Cardiac fibroblast (primary cell): ENCODE data around the gene ATP8A1.

Experiments used
- DNase-seq, 2 donors: peaks; one replicate each; pipeline versions ENCODE4 v3.0.0 to v3.0.0-alpha.2; 2010; ENCODE audit warnings: low read depth in 2 of 2
- H3K4me3 ChIP-seq, 2 donors: replicated peaks in 1 of 2; 1 replicate in 1 of 2; 2 replicates in 1 of 2; pipeline ENCODE4 v1.5.1; 2011; ENCODE audit warnings: low read depth in 2 of 2, low read length in 2 of 2, mild to moderate bottlenecking in 2 of 2, moderate library complexity in 1 of 2
- TF ChIP-seq, protein P1 (sequence below): IDR thresholded peaks from one replicate; pipeline ENCODE4 v1.5.1; 2011; ENCODE audit warnings: low read depth, mild to moderate bottlenecking, low read length, inconsistent platforms

ATP8A1 gene

DNA sequence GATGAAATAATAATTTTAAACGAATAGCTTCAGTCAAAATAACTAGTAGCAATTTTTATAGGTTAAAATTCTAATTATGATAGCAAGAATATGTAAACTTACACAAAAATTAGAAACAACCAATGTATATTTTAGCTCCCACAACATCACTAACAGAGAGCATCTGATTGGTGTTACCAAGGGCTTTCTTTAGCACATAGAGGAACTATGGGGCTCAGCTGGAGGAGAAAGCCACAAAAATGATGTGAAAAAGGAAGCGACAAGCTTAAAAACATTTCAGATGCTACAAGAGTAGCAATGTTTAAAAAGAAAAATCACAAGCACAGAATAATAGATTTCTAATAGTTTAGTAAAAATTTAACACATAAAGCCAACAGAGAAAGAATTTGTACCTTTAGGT is 56.3 kb downstream of the ATP8A1 start:
- TF ChIP-seq, protein P1, sequence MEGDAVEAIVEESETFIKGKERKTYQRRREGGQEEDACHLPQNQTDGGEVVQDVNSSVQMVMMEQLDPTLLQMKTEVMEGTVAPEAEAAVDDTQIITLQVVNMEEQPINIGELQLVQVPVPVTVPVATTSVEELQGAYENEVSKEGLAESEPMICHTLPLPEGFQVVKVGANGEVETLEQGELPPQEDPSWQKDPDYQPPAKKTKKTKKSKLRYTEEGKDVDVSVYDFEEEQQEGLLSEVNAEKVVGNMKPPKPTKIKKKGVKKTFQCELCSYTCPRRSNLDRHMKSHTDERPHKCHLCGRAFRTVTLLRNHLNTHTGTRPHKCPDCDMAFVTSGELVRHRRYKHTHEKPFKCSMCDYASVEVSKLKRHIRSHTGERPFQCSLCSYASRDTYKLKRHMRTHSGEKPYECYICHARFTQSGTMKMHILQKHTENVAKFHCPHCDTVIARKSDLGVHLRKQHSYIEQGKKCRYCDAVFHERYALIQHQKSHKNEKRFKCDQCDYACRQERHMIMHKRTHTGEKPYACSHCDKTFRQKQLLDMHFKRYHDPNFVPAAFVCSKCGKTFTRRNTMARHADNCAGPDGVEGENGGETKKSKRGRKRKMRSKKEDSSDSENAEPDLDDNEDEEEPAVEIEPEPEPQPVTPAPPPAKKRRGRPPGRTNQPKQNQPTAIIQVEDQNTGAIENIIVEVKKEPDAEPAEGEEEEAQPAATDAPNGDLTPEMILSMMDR, result no peak
- DNase-seq, result no peak
- no peak overlapping the region for H3K4me3 ChIP-seq

DNA sequence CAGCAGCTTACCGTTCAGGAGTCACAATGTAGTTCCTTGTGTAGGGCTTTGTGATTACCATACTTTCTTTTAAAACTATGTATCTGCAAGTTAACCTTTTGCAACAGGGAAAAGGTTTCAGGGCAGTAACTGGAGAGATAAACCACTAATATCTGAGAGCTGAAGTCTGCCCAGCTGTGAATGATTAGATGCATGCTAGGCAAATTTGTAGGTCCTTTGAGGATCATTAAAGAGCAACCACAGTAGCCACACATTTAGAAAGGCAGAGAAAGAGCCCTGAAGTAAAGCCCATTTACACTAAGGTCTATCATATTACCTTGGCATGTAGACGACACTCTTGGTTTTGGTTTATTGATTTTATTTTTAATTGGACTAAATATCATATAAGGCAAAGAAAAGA is 60.0 kb downstream of the ATP8A1 start:
- TF ChIP-seq, protein P1, result no peak
- H3K4me3 ChIP-seq, result no peak overlapping the region
- no peak for DNase-seq

DNA sequence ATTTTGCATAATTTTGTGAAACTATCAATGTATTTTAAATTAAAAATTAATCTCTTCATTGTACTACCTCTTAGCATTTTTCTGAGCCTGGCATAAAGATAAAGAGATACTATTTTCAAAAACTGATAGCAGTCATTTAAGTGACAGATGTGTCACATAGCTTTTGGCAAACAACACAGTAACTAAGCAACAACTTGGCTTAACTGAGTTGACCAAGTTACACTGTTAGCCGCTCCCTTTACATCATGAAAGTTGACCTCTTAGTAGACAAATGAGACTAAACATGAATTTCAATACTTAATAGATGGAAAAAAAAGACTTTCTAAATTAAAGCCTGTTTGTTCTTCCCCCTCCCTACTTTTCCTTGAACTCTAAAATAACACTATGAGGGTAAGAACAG is 62.0 kb downstream of the ATP8A1 start:
- H3K4me3 ChIP-seq, result no peak overlapping the region
- DNase-seq, result no peak
- TF ChIP-seq, protein P1, result no peak

DNA sequence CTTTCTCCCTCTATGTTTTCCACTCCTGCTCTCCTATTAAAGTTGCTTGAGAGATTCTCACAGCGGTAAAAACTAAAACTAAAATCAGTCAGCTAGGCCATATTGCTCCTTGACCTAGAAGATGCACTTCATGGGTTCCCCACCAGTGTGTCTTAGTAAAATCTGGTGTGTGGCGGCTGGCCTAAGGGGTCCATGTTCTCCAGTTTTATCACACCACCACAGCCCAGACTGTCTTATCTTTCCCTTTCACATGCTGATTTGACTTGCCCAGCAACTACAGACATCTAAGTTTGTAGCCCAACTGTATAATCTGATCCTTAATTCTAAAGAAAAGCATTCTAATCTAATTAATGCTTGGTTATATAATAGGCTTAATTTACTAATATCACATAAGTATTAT is 68.0 kb downstream of the ATP8A1 start:
- TF ChIP-seq, protein P1, result no peak

DNA sequence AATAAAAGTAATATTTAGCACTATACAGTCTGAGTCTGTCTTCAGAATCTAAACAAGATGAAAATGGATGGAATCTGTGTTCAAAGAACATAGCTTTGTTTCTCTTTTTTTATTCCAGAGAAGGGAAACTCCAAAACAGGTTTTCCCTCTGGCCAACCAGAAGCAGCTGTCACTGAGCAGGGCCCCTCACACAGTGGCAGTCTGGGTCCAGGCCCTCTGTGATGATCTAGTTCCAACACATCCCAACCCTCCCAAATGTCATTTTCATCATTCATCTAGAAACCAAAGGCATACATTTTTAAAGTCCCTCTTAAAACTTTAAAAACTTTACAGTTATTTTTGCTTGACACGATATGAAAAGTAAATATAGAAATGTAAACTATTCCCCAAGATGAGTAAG is 70.1 kb downstream of the ATP8A1 start:
- no peak for DNase-seq
- TF ChIP-seq, protein P1, result no peak
- H3K4me3 ChIP-seq, result no peak overlapping the region

More for the DNA sequence above, 68.0 kb downstream of the ATP8A1 start:
- H3K4me3 ChIP-seq, result no peak overlapping the region
- DNase-seq, result no peak

DNA sequence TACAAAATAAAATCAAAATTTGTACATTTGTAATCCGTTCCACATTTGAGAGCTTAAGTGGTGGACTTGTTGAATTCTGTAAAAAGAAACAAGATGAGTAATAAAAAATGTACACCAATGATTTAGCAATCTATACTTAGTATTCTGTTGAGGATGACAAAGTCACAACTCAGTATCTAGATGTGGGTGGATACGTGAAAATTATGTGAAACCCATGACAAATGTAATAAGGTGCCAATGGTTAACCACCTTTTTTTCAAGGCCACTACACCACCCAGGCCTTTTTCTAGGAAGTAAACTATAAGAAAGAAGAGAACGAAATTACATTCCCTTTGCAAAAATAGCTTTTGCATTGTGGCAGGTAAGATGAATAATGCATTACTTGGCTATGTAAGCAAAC is 77.0 kb downstream of the ATP8A1 start:
- no peak overlapping the region for H3K4me3 ChIP-seq
- no peak for DNase-seq
- TF ChIP-seq, protein P1, result no peak

DNA sequence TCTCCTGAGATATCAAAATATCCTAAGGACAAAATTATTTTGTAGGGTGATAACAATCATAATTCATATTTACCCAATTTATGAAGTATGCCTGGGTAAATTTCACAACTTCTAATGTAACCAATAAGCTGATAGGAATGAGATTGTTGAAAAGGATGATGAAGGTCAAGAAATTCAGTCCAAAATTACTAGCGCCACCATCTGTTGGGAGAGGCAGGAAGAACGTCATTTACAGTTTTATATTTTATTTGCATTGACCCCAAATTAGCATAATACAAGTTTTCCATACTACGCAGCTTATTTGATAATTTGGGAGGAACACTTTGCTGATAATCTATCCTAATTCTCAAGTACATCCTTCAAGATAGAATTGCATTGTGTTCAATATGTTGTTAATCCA is 78.7 kb downstream of the ATP8A1 start:
- no peak for DNase-seq
- no peak overlapping the region for H3K4me3 ChIP-seq
- TF ChIP-seq, protein P1, result no peak
